D721Med (cell line): ENCODE measurements around the gene SALL1.

Experiments
- DNase-seq: peaks from one replicate; pipeline ENCODE4 v3.0.0; 2011; ENCODE audit warnings: low spot score; ENCODE audit not compliant: insufficient read length
- FAIRE-seq: peaks from 2 replicates; lab custom pipeline; 2011; peaks lifted over from hg19 to GRCh38; lab: Jason Lieb, UNC
- CTCF ChIP-seq: IDR thresholded peaks from 2 replicates; pipeline ENCODE4 v1.5.1; 2012; ENCODE audit warnings: mild to moderate bottlenecking, control low read depth; ENCODE audit not compliant: insufficient read depth; ENCODE audit errors: missing control alignments

The SALL1 gene

GRCh38 chr16:51141106-51141505, 10.0 kb downstream of the SALL1 start:
- DNase-seq = no peak
- TF ChIP-seq CTCF = no peak
- no peak for FAIRE-seq

- DNase-seq = no peak
- TF ChIP-seq CTCF = no peak
- FAIRE-seq = no peak
Observed at GRCh38 chr16:51140112-51140511, 11.0 kb downstream of the SALL1 start.

- DNase-seq (no peak), FAIRE-seq (no peak)
- no peak for TF ChIP-seq CTCF
Observed at GRCh38 chr16:51139568-51139967, 11.5 kb downstream of the SALL1 start.

GRCh38 chr16:51138178-51138577, 12.9 kb downstream of the SALL1 start:
- DNase-seq = no peak
- no peak for FAIRE-seq
- TF ChIP-seq CTCF = no peak

GRCh38 chr16:51137097-51137496, 14.0 kb downstream of the SALL1 start:
- no peak for TF ChIP-seq CTCF
- no peak for DNase-seq

GRCh38 chr16:51134876-51135275, 16.2 kb downstream of the SALL1 start:
- DNase-seq (no peak), FAIRE-seq (no peak)
- TF ChIP-seq CTCF = no peak

More at GRCh38 chr16:51137097-51137496, 14.0 kb downstream of the SALL1 start:
- no peak for FAIRE-seq

GRCh38 chr16:51134269-51134812, 16.7 kb downstream of the SALL1 start:
- FAIRE-seq = no peak
- no peak for TF ChIP-seq CTCF
- no peak for DNase-seq
